CD4-positive, alpha-beta T cell treated with Interferon gamma for 1 hour (primary cell): Measurements from ENCODE around the gene TULP4.
"Not testable (repeated sequence)": the region's sequence is repeated elsewhere in the genome, so short reads cannot be mapped to it uniquely, and the experiment has no call there.

Experiments used
- DNase-seq: peaks from one replicate; pipeline ENCODE4 v3.0.0-alpha.2; 2020

Gene TULP4

DNA sequence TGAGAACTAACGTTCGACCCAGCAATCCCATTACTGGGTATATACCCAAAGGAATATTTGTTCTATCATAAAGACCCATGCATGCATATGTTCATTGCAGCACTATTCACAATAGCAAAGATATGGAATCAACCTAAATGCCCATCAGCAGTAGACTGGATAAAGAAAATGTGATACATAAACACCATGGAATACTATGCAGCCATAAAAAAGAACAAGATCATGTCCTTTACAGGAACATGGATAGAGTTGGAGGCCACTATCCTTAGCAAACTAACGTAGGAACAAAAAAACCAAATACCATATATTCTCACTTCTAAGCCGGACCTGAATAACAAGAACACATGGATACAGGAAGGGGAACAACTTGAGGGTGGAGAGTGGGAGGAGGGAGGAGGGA, 165.5 kb downstream of the TULP4 start:
- not testable (repeated sequence) for DNase-seq

DNA sequence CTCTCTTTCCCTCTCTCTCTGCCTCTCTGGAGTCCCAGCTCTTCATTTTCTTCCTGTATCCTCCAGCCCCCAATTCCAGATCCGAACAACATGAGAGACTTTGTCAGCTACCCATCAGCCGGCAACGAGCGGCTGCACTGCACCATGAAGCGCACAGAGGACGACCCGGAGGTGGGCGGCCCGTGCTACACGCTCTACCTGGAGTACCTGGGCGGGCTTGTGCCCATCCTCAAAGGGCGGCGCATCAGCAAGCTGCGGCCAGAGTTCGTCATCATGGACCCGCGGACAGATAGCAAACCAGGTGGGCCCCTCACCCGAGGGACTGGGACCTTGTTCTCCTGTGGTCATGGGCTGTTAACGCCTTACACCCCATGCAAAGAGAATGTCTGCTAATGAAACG, 168.7 kb downstream of the TULP4 start:
- no peak for DNase-seq

DNA sequence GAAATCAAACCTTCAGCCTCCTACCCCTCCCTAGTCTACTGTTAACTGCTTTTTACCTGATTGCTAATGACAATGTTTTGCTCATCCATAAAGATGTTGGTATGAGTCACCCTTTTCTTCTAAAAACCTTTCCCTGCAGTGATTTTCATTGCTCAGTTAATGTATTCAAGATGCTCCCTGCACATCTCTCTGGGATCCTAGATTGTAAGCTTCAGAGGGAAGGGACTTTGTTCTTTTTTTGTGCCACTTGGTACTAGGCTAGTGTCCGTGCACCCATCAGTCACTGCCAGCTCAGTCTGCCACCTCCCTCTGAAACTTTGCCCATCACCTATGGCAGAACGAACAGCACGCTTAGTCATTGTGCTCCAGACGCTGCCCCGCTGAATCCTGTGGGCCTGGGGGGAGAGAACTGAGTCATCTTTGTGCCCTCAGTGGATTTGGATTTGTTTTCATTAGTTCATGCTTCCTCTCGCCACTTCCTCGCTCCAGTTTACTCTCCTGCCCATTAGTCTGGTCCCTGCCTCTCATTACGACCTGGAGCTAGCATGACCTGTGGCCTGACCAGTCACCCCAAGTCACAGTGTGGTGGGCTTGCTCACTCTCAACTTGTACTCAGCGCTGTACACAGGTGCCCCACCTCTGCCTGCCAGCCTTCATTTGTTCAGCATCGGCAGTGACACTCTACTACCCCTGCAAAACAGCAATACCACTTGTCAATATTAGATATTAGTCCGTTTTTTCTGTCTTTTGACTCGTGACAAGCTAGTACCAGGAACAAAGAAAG, 169.6 kb downstream of the TULP4 start:
- DNase-seq = no peak

DNA sequence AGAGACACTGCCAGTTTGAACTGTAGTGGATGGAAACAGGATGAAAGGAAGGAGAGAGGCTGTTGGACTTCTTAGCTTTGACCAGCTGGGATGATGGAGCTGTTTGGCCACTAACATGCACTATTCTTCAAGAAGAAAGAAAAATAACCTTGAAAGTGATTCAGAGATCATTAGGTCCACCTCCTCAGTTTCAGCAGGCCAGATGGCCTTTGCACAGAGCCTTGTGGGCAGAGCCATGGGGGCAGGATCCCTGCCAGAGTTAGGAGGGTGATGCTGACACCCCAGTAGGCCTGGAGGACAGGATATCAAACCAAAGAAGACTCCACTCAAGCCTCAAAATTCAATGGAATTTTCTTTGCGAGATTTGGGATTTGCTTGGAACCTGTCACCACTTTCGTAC, 173.2 kb downstream of the TULP4 start:
- DNase-seq = no peak

DNA sequence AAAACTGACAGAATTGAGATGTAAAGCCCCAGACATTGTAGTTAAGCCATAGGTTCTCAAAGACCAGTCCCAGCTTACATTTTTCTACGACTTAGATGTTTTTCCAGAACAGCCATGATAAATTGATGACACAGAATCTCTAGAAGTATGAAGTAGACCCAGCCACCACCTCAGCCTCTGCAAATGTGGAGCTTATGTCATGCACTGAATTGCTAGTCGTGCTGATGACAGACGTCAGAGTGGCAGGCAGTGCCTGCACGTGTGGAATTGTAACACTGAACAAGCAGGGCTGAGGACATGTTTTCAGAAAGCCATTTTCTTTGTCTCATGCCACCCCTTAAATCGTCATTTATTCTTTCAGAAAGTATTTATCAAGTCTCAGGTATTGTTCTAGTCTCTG, 175.2 kb downstream of the TULP4 start:
- DNase-seq = no peak

DNA sequence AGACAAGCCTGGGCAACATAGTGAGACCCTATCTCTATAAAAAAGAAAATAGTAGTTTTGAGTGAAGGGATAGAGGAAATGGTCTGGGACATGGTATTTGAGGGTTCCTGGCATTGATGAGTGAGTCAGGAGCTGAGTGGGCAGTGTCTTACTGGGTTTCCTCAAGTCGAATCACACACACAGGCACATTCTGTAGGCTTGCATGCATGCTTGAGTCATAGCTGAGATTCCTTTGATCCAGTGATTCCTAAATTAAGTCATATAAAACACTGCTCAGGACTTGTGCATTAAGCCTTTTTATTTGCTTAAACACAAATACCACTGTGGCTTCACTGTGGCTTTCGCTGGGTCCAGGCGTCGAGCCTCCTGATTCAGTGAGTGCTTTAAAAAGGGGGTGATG, 175.8 kb downstream of the TULP4 start:
- no peak for DNase-seq

DNA sequence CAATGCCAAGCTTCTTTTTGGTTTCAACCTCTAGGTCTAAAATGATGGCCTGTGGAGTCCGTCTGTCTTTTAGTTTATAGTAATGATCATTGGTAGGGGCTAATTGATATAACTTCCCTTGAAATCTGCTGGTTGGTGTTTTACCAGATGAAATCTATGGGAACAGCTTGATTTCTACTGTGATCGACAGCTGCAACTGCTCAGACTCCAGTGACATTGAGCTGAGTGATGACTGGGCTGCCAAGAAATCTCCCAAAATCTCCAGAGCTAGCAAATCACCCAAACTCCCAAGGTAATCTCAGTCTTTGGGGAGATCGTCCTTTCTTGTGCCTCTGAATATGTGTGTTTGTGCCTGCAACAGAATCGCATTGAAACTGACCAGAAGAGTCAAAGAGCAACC, 177.2 kb downstream of the TULP4 start:
- DNase-seq = no peak

DNA sequence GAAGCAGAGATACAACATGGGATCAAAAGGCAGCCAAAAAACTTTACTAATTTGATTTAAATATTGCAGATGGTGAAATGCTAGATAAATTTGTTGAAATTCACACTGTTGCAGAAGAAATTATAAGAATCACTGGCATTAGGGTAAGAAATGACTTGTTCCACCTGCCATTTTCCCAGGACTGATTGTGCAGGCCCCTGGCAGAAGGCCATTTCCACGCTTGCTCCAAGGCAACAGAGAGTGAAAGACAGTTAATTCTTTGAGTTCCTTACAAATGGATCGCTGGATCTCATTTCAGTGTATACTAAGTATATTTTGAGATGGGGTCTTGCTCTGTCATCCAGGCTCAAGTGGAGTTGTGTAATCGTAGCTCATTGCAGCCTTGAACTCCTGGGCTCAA, 180.6 kb downstream of the TULP4 start:
- no peak for DNase-seq

DNA sequence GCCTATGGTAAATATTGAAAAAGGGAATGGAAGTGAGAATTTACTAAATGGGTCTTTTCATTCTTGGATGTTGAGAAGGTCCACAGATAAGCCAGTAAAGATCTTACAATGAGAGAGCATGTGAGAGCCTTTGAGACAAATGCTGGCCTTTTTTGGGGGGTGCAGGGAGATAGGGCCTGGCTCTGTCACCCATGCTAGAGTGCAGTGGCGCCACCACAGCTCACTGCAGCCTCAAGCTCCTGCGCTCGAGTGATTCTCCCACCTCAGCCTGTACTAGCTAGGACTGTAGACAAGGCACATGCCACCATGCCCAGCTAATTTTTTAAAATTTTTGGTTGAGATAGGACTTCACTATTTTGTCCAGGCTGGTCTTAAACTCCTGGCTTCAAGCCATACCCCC, 184.4 kb downstream of the TULP4 start:
- DNase-seq = no peak

DNA sequence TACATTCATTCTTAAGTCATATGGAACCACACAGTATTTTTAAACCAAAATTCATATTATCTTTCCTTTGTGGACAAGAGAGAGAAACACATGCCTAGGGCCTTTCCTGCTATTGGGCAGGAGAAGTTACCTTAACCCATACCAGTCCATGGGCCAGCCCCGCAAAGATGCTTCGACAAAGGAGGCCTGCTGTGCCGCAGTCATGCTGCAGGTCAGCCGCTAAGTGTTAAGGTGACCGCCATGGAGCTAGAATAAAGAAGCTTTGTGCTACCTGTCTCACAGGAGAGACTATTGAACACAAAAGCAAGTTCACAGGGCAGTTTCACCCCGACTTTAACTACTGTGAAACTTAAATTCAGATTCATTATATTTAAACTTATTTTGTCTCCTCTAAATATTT, 185.4 kb downstream of the TULP4 start:
- no peak for DNase-seq

DNA sequence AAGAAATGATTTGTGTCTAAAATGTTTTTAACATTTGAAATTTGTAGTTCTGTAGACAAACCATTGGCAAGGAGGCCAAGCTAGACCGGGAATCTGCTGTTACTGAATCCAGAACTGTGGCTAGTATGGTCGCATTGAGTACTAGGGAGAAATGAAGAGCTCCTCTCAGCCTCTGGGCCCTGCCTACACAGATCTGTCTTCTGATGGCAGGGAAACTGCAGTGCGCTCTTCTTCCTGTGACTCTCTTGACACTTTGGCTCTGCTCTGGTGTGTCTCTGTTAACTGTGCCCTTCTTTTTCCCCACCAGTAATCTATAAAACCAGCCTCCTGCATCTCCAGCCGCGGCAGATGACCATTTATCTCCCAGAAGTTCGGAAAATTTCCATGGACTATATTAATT, 186.1 kb downstream of the TULP4 start:
- DNase-seq = no peak

DNA sequence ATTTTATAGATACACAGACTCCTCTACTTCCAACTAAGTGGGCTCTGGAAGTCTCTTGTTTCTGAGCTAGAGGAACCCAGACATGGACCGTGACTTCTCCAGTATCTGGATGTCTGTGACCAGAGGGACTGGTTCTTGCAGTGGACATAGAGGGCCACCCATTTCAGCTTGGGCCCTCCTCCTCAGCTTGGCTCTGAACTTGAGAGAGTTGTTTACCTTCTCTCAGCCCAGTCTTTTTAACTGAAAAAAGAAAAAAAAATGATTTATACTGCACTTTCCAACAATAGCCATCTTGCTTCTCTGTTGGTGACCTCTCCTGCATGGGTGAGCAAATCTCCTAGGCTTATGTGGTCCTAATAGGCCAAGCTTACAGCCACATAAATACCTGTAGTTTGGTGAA, 187.3 kb downstream of the TULP4 start:
- no peak for DNase-seq

DNA sequence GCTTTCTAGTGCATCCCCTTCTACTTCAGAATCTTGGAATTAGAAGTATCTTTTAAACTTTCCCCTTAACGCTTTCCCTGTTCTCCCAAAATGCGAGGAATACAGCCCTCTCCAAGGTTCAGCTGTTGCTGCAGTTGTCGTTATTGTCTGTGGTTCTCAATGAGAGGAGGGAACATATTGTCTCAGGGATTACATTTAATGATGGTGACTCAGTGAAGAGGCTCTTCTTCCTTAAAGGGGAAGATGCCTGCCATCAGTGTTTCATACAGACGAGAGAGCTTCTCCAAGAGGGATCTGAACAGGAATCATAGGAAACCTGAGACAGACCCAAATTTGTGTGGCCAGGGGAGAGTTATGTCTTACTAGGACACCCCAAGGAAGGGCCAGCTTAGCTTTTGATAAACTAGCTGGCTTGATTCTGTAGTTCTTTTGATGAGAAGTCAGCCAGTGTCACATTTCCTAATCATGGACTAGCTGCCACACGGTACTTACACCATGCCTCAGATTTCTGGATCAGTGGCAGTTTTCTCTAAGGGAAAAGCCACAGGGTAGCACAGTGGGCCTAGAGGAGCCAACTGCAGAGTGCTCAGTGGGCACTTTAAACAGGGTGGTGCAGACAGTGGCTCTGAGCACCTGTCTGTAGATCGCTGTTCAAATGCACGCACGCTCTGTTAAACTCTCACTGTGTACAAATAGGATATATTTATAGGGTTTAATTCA, 187.9 kb downstream of the TULP4 start:
- DNase-seq = no peak

DNA sequence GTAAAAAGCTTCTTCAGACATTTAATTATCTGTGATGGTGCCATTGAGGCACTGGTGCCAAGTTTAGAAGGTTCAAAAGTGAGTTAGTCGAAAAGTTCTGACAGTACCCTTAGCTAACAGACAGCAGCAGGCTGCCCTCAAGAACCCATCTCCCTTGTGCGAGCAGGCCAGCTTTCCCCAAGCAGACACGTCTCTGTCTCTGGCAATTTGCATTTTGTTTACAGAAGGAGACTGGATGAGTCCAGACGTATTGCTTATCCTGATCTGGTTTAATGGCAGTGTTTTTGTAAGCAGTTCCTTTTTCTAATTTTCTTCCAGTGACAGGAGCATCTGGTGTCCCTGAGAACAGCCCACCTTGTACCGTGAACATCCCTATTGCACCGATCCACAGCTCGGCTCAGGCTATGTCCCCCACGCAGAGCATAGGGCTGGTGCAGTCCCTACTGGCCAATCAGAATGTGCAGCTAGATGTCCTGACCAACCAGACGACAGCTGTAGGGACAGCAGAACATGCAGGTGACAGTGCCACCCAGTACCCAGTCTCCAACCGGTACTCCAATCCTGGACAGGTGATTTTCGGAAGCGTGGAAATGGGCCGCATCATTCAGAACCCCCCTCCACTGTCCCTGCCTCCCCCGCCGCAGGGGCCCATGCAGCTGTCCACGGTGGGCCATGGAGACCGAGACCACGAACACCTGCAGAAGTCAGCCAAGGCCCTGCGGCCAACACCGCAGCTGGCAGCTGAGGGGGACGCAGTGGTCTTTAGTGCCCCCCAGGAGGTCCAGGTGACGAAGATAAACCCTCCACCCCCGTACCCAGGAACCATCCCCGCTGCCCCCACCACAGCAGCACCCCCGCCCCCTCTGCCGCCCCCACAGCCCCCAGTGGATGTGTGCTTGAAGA, 189.3 kb downstream of the TULP4 start:
- DNase-seq = no peak

DNA sequence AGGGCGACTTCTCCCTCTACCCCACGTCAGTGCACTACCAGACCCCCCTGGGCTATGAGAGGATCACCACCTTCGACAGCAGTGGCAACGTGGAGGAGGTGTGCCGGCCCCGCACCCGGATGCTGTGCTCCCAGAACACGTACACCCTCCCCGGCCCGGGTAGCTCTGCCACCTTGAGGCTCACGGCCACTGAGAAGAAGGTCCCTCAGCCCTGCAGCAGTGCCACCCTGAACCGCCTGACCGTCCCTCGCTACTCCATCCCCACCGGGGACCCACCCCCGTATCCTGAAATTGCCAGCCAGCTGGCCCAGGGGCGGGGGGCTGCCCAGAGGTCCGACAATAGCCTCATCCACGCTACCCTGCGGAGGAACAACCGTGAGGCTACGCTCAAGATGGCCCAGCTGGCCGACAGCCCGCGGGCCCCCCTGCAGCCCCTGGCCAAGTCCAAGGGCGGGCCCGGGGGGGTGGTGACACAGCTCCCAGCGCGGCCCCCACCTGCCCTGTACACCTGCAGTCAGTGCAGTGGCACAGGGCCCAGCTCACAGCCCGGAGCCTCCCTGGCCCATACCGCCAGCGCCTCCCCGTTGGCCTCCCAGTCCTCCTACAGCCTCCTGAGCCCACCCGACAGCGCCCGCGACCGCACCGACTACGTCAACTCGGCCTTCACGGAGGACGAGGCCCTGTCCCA, 190.1 kb downstream of the TULP4 start:
- no peak for DNase-seq

DNA sequence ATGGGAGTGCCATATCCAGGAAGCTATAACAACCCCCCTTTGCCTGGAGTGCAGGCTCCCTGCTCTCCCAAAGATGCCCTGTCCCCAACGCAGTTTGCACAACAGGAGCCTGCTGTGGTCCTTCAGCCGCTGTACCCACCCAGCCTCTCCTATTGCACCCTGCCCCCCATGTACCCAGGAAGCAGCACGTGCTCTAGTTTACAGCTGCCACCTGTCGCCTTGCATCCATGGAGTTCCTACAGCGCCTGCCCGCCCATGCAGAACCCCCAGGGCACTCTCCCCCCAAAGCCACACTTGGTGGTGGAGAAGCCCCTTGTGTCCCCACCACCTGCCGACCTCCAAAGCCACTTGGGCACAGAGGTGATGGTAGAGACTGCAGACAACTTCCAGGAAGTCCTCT, 191.0 kb downstream of the TULP4 start:
- no peak for DNase-seq

DNA sequence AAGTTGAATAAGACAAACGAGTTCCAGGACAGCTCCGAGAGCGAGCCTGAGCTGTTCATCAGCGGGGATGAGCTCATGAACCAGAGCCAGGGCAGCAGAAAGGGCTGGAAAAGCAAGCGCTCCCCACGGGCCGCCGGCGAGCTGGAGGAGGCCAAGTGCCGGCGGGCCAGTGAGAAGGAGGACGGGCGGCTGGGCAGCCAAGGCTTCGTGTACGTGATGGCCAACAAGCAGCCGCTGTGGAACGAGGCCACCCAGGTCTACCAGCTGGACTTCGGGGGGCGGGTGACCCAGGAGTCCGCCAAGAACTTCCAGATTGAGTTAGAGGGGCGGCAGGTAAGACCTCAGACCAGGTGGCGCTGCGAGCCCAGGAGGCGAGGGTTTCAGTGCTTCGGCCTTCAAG, 191.6 kb downstream of the TULP4 start:
- DNase-seq = no peak

DNA sequence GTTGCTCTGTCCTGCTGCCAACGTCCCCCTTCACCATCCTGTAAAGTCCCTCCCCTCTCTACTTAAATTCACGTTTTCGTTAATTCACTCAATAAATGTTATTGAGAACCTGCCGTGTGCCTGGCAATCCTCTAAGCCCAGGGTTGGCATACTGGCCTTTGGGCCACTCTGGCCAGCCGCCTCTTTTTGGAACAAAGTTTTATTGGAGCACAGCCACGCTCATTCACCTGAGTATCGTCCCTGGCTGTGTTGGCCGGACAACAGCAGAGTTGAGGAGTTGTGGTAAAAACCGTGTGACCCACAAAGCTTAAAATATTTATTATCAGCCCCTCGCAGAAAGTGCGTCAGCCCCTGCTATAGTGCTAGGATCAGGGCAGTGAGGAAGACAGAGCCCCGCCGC, 192.9 kb downstream of the TULP4 start:
- no peak for DNase-seq

DNA sequence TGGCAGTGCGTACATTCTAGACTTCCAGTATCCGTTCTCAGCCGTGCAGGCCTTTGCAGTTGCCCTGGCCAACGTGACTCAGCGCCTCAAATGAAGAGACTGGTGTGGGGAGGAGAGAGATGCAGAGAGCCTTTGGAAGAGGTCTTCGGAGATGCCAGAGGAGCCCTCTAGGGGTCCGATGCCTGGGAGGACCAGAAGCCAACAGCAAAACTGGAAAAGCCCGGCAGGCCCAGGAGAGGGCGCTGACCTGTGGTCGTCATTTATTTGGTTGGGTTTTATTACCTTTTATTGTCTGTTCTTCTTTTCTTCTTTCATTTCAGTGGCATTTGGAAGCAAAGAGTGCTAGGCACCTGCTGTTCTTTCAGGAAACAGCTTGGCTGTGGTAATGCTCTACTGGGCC, 194.3 kb downstream of the TULP4 start:
- DNase-seq = no peak

DNA sequence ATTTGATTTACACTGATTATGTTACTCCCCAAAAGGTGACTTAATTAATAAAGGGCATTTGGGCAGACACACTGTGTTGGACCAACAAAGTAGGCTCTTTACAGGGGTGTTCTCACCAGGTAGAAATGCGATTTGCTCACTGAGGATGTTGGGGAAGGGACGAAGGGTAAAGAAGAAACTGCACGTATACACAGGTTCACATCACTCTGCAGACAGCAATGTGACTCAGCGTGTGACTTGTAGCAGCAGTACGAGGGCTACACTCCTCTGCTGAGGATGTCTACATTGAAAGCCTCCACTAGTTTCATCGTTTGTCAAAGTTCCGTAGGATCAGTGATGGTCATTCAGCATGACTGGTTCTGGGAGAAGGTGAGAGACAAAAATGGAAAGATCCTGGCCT, 194.9 kb downstream of the TULP4 start:
- no peak for DNase-seq

DNA sequence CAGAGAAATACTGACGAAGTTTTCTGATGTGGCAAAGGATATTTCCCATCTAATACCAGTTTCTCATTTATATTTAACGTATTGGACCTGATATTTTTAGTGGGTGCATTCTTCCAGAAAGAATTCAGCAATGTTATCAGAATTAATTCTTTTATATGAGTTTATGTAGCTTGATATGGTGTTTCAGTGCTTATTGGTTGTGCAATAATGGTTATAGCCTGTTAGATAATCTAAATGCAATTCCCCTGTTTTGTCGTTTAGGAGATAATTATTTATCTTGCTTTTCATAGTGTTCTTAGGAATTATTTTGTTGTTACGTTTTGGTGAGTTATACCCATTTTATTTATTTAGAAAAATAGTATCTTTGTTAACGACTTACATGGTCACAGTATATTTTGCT, 196.2 kb downstream of the TULP4 start:
- no peak for DNase-seq

DNA sequence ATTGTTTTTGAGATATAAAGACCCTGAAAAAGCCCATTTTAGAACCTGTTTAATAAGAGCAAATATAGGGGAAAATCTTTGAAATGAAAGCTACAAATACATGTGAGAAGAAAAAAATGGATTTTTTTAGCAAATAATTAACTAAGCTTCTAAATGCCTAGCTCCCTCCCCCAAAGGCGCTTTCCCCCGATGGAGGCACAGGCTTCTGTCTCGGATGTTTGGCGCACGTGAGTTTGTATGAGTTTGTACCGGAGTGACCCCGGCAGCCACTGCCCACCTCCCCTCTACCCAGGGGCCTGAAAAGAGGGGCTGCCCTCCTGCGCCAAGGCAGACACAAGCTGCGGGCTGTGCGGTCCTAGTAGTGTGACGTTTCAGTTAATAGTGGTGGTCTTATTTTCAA, 197.2 kb downstream of the TULP4 start:
- DNase-seq = no peak

DNA sequence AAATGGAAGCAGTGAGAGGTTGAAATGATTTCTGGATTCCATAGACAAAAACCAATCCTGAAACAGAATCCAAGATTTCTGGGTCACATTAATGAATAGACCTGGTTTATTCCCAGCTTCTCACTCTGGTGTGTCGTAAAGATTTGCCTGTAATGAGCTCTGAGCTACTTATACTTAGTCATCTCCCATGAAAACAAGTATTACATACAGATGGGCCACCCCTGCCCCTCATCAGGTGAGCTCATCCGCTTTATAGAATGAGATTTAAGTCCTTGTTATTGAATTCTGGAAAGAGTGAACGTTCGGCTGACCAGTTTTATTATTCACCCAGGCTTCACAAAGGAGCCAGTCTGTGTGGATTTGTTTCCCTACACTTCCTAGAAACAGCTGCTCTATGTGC, 200.5 kb downstream of the TULP4 start:
- DNase-seq = no peak
